GM23248 (cell line): Measurements from ENCODE around the gene GKAP1. TPM values are rescaled to one million over a fixed set of nuclear protein-coding genes. Genes with fewer than 3 reads are reported as not detected.

Source experiments
- DNase-seq: peaks from one replicate; pipeline ENCODE4 v3.0.0-alpha.2; 2015
- H2AFZ ChIP-seq: fragments of 200-600 bp; sonication (generic); 2 replicates; pipeline ENCODE4 v1.6.1; 2016; ENCODE audit warnings: antibody characterized with exemption
- H3F3A ChIP-seq: fragments of 200-600 bp; sonication (generic); 2 replicates; pipeline ENCODE4 v1.6.1; 2016; ENCODE audit warnings: mild to moderate bottlenecking, antibody characterized with exemption, mixed run types; ENCODE audit not compliant: insufficient read depth
- H3K27ac ChIP-seq: fragments of 200-600 bp; sonication (generic); 2 replicates; pipeline ENCODE4 v1.5.1; 2016; ENCODE audit warnings: mild to moderate bottlenecking
- H3K27me3 ChIP-seq: fragments of 200-600 bp; sonication (generic); replicated peaks from 2 replicates; pipeline ENCODE4 v1.6.1; 2016; ENCODE audit warnings: mild to moderate bottlenecking; ENCODE audit not compliant: insufficient read depth
- H3K36me3 ChIP-seq: fragments of 200-600 bp; sonication (generic); 2 replicates; pipeline ENCODE4 v1.6.1; 2016; ENCODE audit warnings: low read depth, mild to moderate bottlenecking
- H3K4me1 ChIP-seq: fragments of 200-600 bp; sonication (generic); 2 replicates; pipeline ENCODE4 v1.6.1; 2016; ENCODE audit warnings: mild to moderate bottlenecking; ENCODE audit not compliant: insufficient read depth
- H3K4me2 ChIP-seq: fragments of 200-600 bp; sonication (generic); one replicate; pipeline ENCODE4 v1.6.1; 2016; ENCODE audit warnings: mild to moderate bottlenecking; ENCODE audit not compliant: unreplicated experiment
- H3K4me3 ChIP-seq: fragments of 200-600 bp; sonication (generic); 2 replicates; pipeline ENCODE4 v1.5.1; 2016; ENCODE audit warnings: mild to moderate bottlenecking
- H3K79me2 ChIP-seq: fragments of 200-600 bp; sonication (generic); 2 replicates; pipeline ENCODE4 v1.6.1; 2016; ENCODE audit warnings: mild to moderate bottlenecking; ENCODE audit not compliant: insufficient read depth
- H3K9ac ChIP-seq: fragments of 200-600 bp; sonication (generic); 2 replicates; pipeline ENCODE4 v1.6.1; 2016; ENCODE audit warnings: mild to moderate bottlenecking
- H3K9me2 ChIP-seq: fragments of 200-600 bp; sonication (generic); 2 replicates; pipeline ENCODE4 v1.6.1; 2016; ENCODE audit warnings: mixed run types, mild to moderate bottlenecking, moderate library complexity; ENCODE audit not compliant: insufficient read depth
- H3K9me3 ChIP-seq: fragments of 200-600 bp; sonication (generic); one replicate; pipeline ENCODE4 v1.6.1; 2017; ENCODE audit warnings: low read depth
- H4K20me1 ChIP-seq: fragments of 200-600 bp; sonication (generic); 2 replicates; pipeline ENCODE4 v1.6.0; 2016; ENCODE audit not compliant: insufficient read depth
- EZH2 ChIP-seq: fragments of 200-600 bp; sonication (generic); IDR thresholded peaks from 2 replicates; pipeline ENCODE4 v1.6.1; 2018; ENCODE audit warnings: antibody characterized with exemption, mild to moderate bottlenecking; ENCODE audit not compliant: insufficient read depth, poor library complexity, severe bottlenecking
- EZH2phosphoT487 ChIP-seq: fragments of 200-600 bp; sonication (generic); IDR thresholded peaks from 2 replicates; pipeline ENCODE4 v1.6.1; 2018; ENCODE audit warnings: antibody characterized with exemption, moderate library complexity, mild to moderate bottlenecking, low read depth; ENCODE audit not compliant: insufficient read depth
- WGBS, 2 experiments: methylation state at CpG; one replicate each; pipeline ENCODE4 v1.1.6; 2015 to 2017; ENCODE audit warnings: low lambda C conversion rate in 2 of 2, low coverage in 1 of 2; ENCODE audit errors: missing lambda C conversion rate in 2 of 2; 5-methylcytosine and 5-hydroxymethylcytosine counted together
- in situ Hi-C: fragments of 300-500 bp; cut with MboI; formaldehyde crosslinking; loops from 2 replicates; pipeline ENCODE4 v1.15.0; 2020
- polyA plus RNA-seq: library from polyadenylated mRNA; unstranded; fragments of >200 nt; fragmentation: Nextera tagmentation; extraction: Ambion mirVana; gene quantifications from 2 replicates; pipeline ENCODE4 v1.2.1, GENCODE V29; 2016
- total RNA-seq: library from RNA; depleted of rRNA; stranded (reverse); fragments of >200 nt; shearing (Covaris generic); gene quantifications from 2 replicates; pipeline ENCODE4 v1.2.3, GENCODE V29; 2014

Gene GKAP1
- total and polyA plus RNA-seq, 2 experiments from 2014 or later, result 0.18 TPM; not detected in 1

DNA sequence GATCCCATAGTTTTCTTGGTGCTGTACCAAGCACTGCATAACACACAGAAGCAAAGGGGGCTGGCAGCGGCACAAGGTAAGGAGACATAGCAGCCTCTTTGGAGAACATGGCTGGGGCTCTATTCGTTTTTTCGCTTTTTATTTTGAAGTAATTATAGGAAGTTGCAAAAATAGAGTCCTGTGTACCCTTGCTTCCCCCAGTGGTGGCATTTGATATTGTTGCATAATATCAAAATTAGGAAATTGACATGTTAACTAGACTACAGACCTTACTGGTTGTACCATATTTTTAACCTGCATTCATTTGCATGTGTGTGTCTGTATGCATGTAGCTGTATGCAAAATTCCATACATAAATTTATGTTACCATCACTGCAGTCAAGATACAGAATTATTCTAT is 103.2 kb downstream of the GKAP1 start:
- Histone ChIP-seq H3K36me3 (no peaks in the 10 kb centered on the region), H3K27ac (no peak overlapping the region), H3K4me1 (no peaks in the 10 kb centered on the region), H3K9me3 (no peaks in the 10 kb centered on the region), H3K4me3 (no peak overlapping the region), H3K9ac (no peak overlapping the region), H3K4me2 (no peak overlapping the region), H2AFZ (no peak overlapping the region), H4K20me1 (no peaks in the 10 kb centered on the region), H3K79me2 (no peaks in the 10 kb centered on the region), H3F3A (no peaks in the 10 kb centered on the region), H3K27me3 (no peaks in the 10 kb centered on the region), H3K9me2 (no peaks in the 10 kb centered on the region)
- TF ChIP-seq EZH2phosphoT487, result no peak
- TF ChIP-seq EZH2, result no peak
- peak; percentile 21 for DNase-seq
- in situ Hi-C loops, result no loop called here
- 56 to 58% methylated on average over 3 of the region's 3 CpGs for WGBS, 2 experiments

DNA sequence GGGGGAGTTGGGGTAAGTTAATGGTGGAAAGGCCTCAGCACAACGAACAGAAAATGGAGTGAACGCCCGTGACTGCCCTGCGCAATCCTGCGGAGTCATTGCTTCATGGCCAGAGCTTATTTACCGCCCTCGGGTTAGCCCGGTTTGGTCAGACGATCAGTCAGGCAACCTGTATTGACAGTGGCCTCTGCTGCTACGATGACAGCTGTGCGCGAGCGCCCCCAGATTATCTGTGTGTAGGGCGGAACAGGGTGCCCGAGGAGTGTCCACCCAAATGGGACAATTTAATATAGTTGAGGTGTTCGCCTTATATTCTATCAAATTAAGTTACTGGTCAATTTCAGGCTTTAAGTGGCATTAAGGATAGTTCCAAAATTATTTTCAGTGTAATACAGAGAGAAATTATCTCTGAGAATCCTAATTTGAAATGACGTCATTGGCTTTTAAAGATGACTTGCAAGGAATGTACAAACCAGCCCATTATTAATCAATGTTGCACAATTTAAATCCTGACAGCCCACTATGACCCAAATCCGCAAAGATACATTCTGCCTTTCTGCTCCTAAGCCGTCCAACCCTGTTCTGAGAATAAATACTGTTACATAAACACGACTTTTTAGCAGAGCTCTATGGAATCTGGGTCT is 108.9 kb downstream of the GKAP1 start:
- Histone ChIP-seq H3K4me1 (0 out of 2 replicates have a peak, but pooled peaks cover 9% of the 10 kb centered on the region), H3K9me2 (no peaks in the 10 kb centered on the region), H3K27ac (peak overlapping the region; percentile 97), H3F3A (0 out of 2 replicates have a peak, but pooled peaks cover 6% of the 10 kb centered on the region), H3K4me3 (peak overlapping the region; percentile 100), H3K36me3 (no peaks in the 10 kb centered on the region), H3K79me2 (peaks cover 39% of the 10 kb centered on the region), H2AFZ (peak overlapping the region; percentile 100), H3K27me3 (no peaks in the 10 kb centered on the region), H3K9me3 (no peaks in the 10 kb centered on the region), H3K4me2 (peak overlapping the region; percentile 99), H4K20me1 (peaks cover 14% of the 10 kb centered on the region), H3K9ac (peak overlapping the region; percentile 99)
- TF ChIP-seq EZH2phosphoT487 (no peak), EZH2 (no peak)
- WGBS, 2 experiments, result 17 to 19% methylated on average over 20 of the region's 20 CpGs
- in situ Hi-C loops, result no loop called here
- peak; percentile 85 for DNase-seq

- TF ChIP-seq EZH2phosphoT487 (no peak), EZH2 (no peak)
- in situ Hi-C loops, result no loop called here
- Histone ChIP-seq H3K4me2 (peak within 1 kb of the TSS; percentile 99), H3K4me1 (0 out of 2 replicates have a peak, but pooled peaks cover 9% of the 10 kb centered on the region), H3K4me3 (peak within 1 kb of the TSS; percentile 100), H3F3A (0 out of 2 replicates have a peak, but pooled peaks cover 6% of the 10 kb centered on the region), H3K79me2 (peaks cover 46% of the 10 kb centered on the region), H4K20me1 (peaks cover 19% of the 10 kb centered on the region), H2AFZ (peak within 1 kb of the TSS; percentile 100), H3K27ac (peak within 1 kb of the TSS; percentile 97), H3K9me3 (no peaks in the 10 kb centered on the region), H3K27me3 (no peaks in the 10 kb centered on the region), H3K9me2 (no peaks in the 10 kb centered on the region), H3K9ac (peak within 1 kb of the TSS; percentile 99), H3K36me3 (no peaks in the 10 kb centered on the region)
- DNase-seq, result peak; percentile 95
- 0 to 2% methylated on average over 62 to 67 of the region's 67 CpGs for whole genome bisulfite sequencing, 2 experiments
Measured at GRCh38 chr9:83707768-83708514, 109.6 kb downstream of the GKAP1 start, which contains the start of gene UBQLN1. TSS of gene UBQLN1 (minus strand) at chr9:83707958. CDS start at chr9:83707679, 279 bp downstream.

GRCh38 chr9:83707518-83707767 is 110.1 kb downstream of the GKAP1 start:
- H3K79me2 ChIP-seq, result peaks cover 51% of the 10 kb centered on the region
- peak overlapping the region; percentile 99 for H3K4me2 ChIP-seq
- 0 to 3% methylated on average over 23 to 26 of the region's 26 CpGs for WGBS, 2 experiments

More at GRCh38 chr9:83707518-83707767, 110.1 kb downstream of the GKAP1 start:
- in situ Hi-C loops, result no loop called here
- Histone ChIP-seq H3K9ac (peak overlapping the region; percentile 99), H3K9me3 (no peaks in the 10 kb centered on the region), H3F3A (0 out of 2 replicates have a peak, but pooled peaks cover 6% of the 10 kb centered on the region), H3K27ac (peak overlapping the region; percentile 97), H2AFZ (peak overlapping the region; percentile 100), H3K9me2 (no peaks in the 10 kb centered on the region), H3K4me1 (0 out of 2 replicates have a peak, but pooled peaks cover 9% of the 10 kb centered on the region), H3K36me3 (no peaks in the 10 kb centered on the region), H3K4me3 (peak overlapping the region; percentile 100), H3K27me3 (no peaks in the 10 kb centered on the region), H4K20me1 (peaks cover 21% of the 10 kb centered on the region)
- TF ChIP-seq EZH2 (no peak), EZH2phosphoT487 (no peak)
- DNase-seq, result peak; percentile 95
